ENCODE data around the gene ARL14EP. TPM values are rescaled to one million over a fixed set of nuclear protein-coding genes. Genes with fewer than 3 reads are reported as not detected.

ARL14EP gene
- total and polyA plus RNA-seq, 2 donors (not counting 3 experiments of a cell fraction or from before 2014, with no cell fraction given), result 9.6 to 16.7 TPM

DNA sequence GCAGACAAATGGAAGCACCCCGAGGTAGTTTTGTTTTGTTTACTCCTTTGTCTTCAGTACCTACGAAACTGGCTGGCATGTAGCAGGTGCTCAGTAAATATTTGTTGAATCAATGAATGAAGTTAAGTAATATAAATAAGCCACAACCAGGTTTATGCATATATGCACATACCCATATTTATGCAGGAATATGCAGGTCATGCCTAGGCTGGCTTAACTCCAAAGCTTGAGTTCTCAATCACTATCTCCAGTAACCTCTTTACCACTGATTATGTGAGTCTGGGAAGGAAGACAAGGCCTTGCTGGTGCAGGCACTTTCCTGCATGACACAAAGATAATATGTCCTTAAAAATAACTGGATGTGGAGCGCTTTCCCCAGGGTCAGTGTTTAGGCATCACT is 27.5 kb downstream of the ARL14EP start:
- Histone ChIP-seq H3K4me1 (ENCODE audit: control insufficient read depth, extremely low read depth, insufficient read depth, low read length) (no peaks in the 10 kb centered on the region), H3K9ac (replicated peaks; ENCODE audit: extremely low read depth, insufficient read depth, low read length) (no peak overlapping the region), H3K9me3 (replicated peaks; ENCODE audit: control insufficient read depth, insufficient read depth, low read length) (no peaks in the 10 kb centered on the region), H2AFZ (ENCODE audit: low read depth, low read length) (no peak overlapping the region), H3K4me3 (replicated peaks in 1 of 3; ENCODE audit: insufficient read depth in 1 of 3, low read depth in 1 of 3, low read length in 3 of 3) (no peak overlapping the region), H3K9me1 (replicated peaks; ENCODE audit: control insufficient read depth, extremely low read depth, insufficient read depth, low read length) (no peaks in the 10 kb centered on the region), H4K20me1 (replicated peaks; ENCODE audit: control insufficient read depth, extremely low read depth, insufficient read depth, low read length) (no peaks in the 10 kb centered on the region), H3K27ac (ENCODE audit: insufficient read depth, low read depth, low read length) (no peak overlapping the region), H3K27me3 (ENCODE audit: control insufficient read depth in 2 of 2, insufficient read depth in 2 of 2, low read length in 2 of 2) (peaks cover 0 to 2% of the 10 kb centered on the region in 2 experiments), H3K79me2 (ENCODE audit: control insufficient read depth, insufficient read depth, low read length) (no peaks in the 10 kb centered on the region), H3K36me3 (ENCODE audit: control insufficient read depth in 2 of 2, extremely low read depth in 1 of 2, insufficient read depth in 2 of 2, low read length in 2 of 2) (no peaks in the 10 kb centered on the region), H3K4me2 (ENCODE audit: insufficient read depth, low read length) (no peak overlapping the region)
- no TSS peak for BruUV-seq (replicated peaks)
- CTCF ChIA-PET, result no interaction called here
- no peak for FAIRE-seq
- intact Hi-C loops (cut with micrococcal nuclease) (no loop called here), dilution Hi-C loops (cut with MboI; ENCODE audit: extremely low pct_ligation_motif_present, low sequenced_read_pairs) (no loop called here)
- POLR2A ChIA-PET, result no interaction called here
- DNase-seq (ENCODE audit: low read depth, low spot score), result no peak
- TF ChIP-seq GATA2 (IDR thresholded peaks at IDR 0.05; ENCODE audit: insufficient read depth, insufficient read length, low read depth, low read length), result no peak
- TF ChIP-seq POLR2AphosphoS5 (IDR thresholded peaks at IDR 0.05; ENCODE audit: insufficient read depth, low read depth, low read length), result no peak
- TF ChIP-seq POLR2A (IDR thresholded peaks at IDR 0.05; ENCODE audit: low read depth, low read length), result no peak
- TF ChIP-seq, protein P1, sequence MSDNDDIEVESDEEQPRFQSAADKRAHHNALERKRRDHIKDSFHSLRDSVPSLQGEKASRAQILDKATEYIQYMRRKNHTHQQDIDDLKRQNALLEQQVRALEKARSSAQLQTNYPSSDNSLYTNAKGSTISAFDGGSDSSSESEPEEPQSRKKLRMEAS (IDR thresholded peaks at IDR 0.05; ENCODE audit: insufficient read depth, insufficient read length), result no peak
- no peak for TF ChIP-seq FOS (IDR thresholded peaks at IDR 0.05; ENCODE audit: borderline replicate concordance, insufficient read depth, low read length)
- no peak for TF ChIP-seq JUN (IDR thresholded peaks at IDR 0.05; ENCODE audit: borderline replicate concordance, insufficient read depth, insufficient read length, low read depth)
- TF ChIP-seq, protein P2, sequence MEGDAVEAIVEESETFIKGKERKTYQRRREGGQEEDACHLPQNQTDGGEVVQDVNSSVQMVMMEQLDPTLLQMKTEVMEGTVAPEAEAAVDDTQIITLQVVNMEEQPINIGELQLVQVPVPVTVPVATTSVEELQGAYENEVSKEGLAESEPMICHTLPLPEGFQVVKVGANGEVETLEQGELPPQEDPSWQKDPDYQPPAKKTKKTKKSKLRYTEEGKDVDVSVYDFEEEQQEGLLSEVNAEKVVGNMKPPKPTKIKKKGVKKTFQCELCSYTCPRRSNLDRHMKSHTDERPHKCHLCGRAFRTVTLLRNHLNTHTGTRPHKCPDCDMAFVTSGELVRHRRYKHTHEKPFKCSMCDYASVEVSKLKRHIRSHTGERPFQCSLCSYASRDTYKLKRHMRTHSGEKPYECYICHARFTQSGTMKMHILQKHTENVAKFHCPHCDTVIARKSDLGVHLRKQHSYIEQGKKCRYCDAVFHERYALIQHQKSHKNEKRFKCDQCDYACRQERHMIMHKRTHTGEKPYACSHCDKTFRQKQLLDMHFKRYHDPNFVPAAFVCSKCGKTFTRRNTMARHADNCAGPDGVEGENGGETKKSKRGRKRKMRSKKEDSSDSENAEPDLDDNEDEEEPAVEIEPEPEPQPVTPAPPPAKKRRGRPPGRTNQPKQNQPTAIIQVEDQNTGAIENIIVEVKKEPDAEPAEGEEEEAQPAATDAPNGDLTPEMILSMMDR (IDR thresholded peaks at IDR 0.05; ENCODE audit: extremely low read depth in 1 of 2, insufficient read depth in 1 of 2, low read depth in 1 of 2, low read length in 2 of 2), result no peak
